Measurements from ENCODE around the gene RAB20.

The RAB20 gene

DNA sequence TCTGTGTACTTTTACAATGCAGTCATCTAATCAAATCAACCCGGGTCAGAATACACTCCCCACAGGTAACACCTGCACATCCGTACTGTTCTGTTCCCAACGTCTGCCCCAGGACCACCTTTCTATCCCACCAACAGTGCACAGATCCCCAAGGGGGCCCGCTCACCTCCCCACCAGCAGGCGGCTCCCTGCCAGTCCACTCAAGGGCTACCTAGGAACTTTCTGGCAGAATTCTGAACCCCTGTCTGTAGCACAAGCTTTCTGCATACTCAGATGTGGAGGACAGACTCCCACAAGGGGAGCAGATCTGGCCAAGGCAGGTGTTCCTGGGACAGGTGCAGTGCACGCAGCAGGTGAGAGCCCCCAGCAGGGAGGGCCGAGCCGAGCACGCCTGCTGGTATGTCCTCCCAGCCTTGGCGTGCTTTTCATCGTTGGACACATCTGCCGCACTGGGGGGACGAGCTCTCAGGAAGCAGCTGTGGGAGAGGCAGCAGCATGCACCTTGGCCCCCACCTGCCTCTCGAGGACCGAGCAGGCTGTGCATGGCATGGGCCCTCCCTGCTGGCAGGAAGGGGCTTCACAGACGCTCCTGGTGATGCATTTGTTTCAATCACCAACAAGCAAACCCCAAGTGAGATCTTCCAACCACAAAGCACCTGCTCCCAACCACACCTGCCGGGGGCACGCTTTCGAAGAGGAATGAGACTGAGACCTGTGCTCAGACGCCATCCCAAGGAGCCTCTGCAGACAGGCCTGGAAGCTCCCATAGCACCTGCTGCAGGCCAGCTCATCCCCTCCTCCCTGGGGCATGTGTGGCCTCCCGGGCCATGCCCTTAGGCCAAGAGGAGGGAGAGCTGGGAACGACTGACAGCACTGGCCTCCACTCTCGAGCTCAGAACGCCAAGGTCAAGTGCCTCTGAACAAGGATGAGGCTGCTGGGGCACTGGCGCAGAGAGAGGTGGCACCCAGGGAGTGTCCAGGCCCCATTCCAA, 35.9 kb downstream of the RAB20 start:
- no peak for DNase-seq

DNA sequence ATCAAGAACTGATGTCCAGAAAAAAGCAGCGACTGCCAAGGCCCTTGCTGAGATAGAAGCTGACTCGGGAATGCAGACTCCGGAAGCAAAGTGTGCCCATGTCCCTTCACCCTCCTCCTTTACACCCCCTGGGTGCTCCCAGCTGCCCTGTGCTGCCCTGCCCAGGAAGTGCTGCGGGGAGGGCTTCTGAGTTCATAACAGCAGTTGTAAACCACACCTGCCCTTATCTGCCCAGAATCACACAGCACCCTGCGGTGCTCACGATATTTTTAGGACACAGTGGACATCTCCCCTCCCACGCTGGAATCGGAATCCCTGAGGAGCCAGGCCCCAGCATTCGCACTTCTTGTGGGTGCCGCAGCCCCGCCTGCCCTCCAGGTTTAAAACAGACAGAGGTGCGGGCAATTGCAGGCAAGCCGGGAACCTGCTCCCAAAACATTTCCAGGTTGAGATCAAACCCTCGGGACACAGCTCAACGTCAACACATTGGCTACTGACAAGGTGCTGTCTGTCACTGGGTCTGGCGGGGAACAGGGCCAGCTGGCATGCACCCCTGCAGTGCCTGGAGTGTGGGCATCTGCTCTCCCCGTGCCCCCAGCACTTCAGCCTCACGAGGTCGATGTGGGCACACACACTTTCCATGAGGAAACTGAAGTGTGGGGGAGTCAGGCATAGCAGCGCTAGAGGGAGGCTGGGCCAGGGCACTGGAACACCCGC, 36.8 kb downstream of the RAB20 start:
- no peak for DNase-seq

DNA sequence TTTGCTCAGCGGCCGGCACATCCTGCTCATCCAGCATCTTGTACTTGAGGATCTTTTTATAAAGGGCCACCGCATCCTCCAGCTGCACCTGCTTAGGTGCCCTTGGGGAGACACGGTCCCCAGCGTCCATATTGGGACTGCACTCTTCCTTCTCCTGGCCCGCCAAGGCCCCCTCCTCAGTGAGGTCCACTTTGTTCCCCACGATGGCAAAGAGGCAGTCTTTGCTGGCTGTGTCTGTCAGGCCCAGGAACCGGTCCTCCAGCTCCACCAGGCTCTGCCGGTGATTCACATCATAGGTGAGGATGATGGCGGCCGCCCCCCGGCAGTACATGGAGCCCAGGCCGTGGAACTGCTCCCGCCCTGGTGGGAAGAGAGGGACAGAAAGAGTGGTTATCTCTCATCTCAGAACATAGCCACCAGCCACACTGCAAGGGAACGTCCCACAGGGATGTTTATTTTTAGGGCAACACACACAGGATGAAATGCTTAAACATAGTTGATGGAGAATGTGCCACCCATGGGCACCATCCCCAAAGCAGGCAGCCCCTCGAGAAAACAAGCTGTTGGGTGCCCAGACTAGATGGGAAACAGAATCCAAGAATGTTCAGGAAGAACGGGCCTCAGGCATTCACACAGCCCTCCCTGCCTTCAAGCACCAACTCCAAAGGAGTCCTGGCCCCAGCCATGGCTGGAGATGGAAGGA, 37.5 kb downstream of the RAB20 start:
- no peak for DNase-seq

DNA sequence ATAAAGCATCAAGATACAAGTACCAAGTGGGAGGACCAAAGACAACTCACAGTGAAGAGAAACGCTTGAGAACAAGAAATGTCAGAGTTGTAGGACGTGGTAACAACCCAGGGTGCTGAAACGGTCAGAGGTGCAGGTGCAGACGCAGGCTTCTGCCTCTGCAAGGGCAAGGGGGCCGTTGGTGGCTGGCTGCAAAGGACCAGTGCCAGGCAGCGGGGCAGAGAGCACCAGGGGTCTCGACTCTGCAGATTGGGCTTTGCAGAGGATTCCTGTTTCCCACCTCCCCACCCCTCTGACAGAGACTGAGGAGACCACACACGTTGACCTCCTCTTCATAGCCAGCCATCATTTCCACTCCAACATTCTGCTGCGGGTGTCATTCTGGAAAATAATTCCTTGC, 38.3 kb downstream of the RAB20 start:
- no peak for DNase-seq

GRCh38 chr13:110522721-110523120, 38.8 kb downstream of the RAB20 start:
- no peak for DNase-seq

DNA sequence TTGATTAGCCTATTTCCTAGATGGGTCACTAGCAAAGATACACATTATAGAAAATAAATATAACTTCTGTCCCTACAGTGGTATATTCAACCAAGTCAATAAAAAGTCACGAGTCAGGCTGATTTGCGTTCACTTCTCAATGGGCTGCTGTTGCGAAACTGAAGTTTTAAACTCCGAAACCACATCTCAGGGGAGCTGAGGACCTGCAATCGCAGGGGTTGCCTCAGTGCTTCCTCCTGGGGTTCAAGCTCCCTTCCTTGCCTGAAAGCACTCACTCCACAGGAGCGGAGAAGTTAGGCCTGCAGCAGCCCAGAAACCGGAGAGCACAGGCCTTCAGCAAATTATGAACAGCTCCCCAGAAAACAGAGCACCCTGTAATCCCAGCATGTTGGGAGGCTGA, 39.6 kb downstream of the RAB20 start:
- DNase-seq: no peak

GRCh38 chr13:110521296-110521680, 40.2 kb downstream of the RAB20 start:
- no peak for DNase-seq

DNA sequence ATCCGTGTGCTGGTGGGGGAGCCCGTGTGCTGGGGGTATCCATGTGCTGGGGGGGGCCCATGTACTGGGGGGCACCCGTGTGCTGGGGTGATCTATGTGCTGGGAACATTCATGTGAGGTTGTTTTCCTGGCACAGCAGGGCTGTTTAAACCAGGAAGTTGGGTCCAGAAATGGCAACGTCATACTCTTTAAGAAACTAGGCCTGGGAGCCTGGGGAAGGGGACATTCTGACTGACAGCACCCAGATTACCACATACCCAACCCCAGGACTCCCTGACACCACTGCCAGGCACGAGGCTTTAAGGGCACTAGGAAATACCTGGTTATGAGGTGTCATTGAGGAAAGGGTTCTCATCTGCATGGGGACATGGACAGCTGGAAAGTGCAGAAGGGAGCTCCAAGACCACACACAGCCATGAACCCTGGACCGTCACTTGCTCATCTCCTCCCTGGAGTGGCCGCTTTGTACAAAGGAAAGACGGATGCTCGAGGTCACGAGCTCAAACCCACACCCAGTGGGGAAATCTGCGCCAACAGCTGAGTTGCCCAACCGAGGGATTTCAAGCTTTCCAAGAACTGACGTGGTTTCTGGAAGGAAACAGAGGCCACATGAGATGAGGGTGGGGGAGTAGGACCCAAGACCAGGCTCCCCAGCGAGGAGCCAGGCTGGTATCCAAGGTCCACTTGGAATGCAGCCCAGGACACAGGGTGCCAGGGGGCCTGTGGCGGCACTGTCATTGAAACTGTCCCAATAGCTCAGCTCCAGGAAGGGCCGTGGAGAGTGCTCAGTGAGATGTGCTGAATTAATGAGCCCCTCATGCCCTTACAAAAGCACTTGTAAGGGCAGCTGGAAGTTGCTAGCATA, 40.9 kb downstream of the RAB20 start:
- DNase-seq: no peak

DNA sequence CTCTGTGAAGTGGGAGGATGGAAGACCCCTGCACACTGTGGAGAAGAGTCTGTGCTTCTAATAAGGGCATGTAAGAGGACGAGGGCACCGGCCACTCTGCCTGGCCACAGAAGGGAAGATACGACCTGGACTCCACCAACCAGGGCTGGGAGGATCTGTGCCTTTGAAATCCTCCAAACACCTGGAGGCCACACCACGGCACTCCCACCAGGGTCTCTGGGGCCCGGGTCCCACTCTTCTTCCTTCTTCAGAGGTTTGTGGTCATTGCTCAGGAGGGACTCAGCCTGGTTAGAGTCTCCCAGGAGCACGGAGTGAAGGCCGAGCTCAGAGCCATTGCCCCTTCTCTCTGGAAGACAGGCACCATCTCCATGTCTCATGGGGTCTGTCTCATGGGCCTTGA, 42.0 kb downstream of the RAB20 start:
- no peak for DNase-seq

GRCh38 chr13:110519046-110519445, 42.5 kb downstream of the RAB20 start:
- no peak for DNase-seq

DNA sequence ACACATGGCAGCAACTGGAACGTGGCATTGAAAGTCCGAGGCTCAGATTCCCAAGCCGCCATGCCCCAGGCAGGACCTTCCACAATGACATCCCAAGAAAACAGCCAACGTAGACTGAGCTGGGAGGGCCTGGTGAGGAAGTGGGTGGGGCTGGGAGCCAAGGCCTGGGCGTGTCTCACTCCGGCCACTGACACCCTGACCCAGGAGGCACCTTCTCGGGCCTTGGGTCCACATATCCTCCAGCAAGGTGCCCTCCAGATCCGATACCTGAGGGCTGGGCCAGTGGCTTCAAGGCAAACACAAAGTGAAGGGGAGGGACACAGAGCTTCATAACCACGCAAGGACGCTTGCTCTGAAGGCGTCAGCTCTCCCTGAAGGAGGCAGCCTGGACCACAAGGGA, 43.0 kb downstream of the RAB20 start:
- no peak for DNase-seq

GRCh38 chr13:110518226-110518525, 43.3 kb downstream of the RAB20 start:
- no peak for DNase-seq

DNA sequence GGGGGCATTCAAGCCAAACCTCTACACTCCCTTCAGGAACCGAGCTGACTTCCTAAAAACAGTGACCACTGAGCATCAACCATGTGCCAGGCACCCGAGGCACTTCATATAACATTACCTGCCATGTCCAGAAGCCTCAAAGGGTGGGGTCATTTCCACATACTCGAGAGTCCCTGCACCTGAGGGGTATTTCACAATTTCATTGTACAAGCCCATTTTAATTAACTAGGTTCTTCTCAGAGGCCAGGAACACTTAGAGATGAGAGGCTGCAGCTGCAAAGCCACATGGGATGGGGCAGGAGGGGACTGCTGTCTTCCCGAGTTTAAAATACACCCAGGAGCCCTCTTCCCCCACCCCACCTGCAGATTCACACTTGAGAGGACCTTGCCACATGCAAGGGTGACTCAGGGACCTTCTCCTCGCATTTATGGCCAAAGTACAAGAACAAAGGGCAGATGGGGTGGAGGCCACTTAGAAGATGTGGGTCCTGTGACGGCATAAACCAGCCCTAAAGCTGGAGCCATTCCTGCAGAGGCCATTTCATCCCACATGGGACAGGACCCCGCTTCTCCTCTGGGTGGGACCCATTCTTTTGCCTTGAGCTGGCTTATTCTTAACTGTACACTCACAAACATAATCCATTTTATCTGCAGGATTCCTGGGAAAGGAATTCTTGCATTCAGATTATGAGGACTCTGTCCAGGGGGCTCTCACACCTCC, 43.9 kb downstream of the RAB20 start:
- no peak for DNase-seq

GRCh38 chr13:110516500-110516899, 45.0 kb downstream of the RAB20 start:
- no peak for DNase-seq

DNA sequence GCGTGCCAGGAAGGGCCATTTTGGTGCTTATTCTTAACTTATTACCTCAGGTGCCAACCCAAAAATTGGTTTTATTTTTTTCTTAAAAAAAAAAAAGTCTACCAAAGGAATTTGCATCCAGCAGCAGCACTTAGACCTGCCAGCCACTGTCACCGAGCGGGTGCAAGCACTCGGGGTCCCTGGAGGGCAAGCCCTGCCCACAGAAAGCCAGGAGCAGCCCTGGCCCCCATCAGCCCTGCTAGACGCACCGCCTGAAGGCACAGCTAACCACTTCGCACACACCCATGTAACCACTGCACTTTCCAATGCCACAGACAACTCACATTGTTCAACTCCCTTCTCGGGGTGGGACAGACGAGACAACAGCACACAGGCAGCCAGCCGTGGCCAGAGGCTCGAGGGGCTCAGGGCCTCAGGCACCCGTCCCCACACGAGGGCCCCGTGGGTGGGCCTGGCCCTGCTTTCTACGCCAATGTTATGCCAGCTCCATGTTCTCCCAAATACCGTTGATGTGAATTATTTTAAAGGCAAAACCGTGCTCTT, 49.3 kb downstream of the RAB20 start:
- no peak for DNase-seq

DNA sequence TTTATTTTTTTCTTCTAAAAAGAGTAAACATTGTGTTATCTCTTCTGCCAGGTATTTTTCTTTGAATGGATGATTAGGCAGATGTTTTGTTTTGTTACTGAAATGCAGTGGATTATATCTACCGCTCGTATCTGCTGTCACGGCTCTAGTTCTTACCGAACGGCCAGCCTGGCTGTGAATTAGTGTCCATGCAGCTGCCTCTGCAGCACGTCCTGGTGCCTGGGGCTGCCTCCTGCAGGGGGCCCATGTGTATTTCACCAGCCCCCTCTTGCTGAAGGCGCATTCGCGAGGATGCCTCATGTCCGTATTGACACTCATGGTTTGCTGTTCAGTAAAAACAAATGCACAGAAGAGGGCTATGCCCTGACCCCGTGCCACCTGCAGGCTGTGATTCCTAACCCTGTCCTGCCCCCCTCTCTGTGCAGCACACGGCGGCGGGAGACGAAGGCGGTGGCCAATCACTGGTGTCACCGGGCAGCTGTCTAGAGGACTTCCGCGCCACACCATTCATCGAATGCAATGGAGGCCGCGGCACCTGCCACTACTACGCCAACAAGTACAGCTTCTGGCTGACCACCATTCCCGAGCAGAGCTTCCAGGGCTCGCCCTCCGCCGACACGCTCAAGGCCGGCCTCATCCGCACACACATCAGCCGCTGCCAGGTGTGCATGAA, 49.9 kb downstream of the RAB20 start:
- no peak for DNase-seq

DNA sequence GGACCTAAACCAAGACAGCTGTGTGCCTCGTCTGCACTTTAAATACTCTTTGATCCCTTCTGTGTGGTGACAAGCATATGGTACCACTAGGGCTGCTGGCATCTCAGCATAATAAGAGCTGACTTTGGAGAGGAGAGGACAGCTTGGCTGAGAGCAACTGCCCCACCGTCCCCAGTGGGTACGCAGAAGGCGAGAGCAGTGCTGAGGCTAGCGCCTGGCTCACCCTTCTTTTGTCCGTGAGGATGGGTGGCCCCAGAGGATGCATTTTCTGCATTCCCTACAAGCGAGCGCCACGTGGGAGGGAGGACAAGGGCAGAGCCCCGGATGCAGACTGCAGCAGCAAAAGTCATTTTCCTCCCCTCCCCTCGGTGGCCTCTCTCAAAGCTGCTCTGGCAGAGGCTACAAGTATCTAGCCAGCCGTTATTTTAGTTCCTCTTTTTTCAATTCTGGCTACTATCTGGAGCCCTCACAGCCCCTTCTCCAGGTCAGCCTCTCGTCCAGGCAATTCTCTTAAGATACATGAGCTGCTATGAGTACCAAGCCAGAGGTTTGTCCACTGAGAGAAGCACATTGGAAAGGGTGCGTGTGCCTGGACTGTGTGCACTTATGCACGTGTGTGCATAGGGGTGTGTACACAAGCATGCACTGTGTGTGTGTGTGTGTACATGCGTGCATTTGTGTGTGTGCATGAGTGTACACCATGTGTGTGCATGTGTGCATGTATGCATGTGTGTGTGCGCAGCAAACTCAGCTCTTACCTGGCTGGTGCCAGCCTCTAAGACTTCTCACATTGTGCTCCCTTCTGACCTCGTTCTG, 51.3 kb downstream of the RAB20 start:
- no peak for DNase-seq

DNA sequence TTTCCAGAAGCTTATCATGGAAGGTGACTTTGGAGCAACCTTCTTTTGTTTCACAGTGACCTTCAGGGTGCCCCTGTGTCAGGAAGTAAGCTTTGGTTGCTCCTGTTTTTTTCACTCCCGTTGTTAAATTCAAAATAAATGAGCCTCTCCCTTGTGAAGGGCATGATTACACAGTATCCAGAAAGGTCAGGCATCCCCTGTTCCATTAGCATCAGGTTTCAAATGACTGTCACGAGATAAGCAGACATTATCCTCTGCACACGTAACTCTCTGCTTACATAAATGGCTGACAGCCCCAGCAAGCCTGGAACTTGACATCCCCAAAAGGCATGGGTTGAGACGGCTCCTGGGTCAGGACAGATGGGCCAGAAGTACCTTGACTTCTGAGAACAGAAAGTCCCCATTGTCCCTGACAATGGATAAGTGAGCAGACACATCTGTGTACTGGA, 52.0 kb downstream of the RAB20 start:
- DNase-seq: no peak

DNA sequence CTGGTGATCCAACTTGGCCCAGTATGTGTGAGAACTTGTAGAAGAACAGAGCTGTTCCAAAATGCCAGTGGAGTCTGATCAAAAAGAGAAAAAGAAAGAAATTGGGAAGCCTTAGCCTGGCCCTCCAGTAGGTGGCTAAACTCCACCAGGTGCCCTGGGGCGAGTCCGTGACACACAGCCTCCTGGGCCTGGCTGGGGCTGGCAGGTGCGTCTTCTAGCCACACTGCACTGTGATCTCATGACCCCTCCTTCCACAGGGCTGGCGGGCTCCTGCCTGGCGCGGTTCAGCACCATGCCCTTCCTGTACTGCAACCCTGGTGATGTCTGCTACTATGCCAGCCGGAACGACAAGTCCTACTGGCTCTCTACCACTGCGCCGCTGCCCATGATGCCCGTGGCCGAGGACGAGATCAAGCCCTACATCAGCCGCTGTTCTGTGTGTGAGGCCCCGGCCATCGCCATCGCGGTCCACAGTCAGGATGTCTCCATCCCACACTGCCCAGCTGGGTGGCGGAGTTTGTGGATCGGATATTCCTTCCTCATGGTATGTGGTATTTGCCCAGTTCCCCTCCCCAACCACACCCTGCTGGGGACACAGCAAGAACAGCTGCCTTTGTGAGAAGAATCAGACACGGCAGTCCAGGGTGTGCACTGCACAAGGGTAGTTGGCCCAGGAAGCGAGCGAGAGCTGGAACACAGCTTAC, 53.7 kb downstream of the RAB20 start:
- DNase-seq: no peak
